Cardiac muscle cell (in vitro differentiated cells and primary cell): Measurements from ENCODE around the gene C16orf78. TPM values are rescaled to one million over a fixed set of nuclear protein-coding genes. Genes with fewer than 3 reads are reported as not detected.

Experiments
- DNase-seq, 2 donors: peaks; one replicate each; pipeline versions ENCODE4 v3.0.0 to v3.0.0-alpha.2; 2010 to 2017; ENCODE audit warnings: low read depth in 1 of 2, low spot score in 1 of 2
- H3K27ac ChIP-seq: fragments of 200-600 bp; sonication (generic); 2 replicates; pipeline ENCODE4 v1.5.1; 2016
- H3K27me3 ChIP-seq: fragments of 200-600 bp; sonication (generic); 2 replicates; pipeline ENCODE4 v1.6.0; 2016; ENCODE audit warnings: control low read depth
- H3K36me3 ChIP-seq: fragments of 200-600 bp; sonication (generic); 2 replicates; pipeline ENCODE4 v1.5.1; 2016; ENCODE audit warnings: control low read depth
- H3K4me1 ChIP-seq: fragments of 200-600 bp; sonication (generic); 2 replicates; pipeline ENCODE4 v1.8.1; 2017; ENCODE audit warnings: low read depth, mild to moderate bottlenecking, mixed run types
- H3K4me3 ChIP-seq: fragments of 200-600 bp; sonication (generic); 2 replicates; pipeline ENCODE4 v1.5.1; 2016; ENCODE audit warnings: mild to moderate bottlenecking
- H3K9me3 ChIP-seq: fragments of 200-600 bp; sonication (generic); 2 replicates; pipeline ENCODE4 v1.5.1; 2017; ENCODE audit warnings: low read depth, mild to moderate bottlenecking, control low read depth
- CTCF ChIP-seq: IDR thresholded peaks from 2 replicates; pipeline ENCODE4 v1.5.1; 2012; ENCODE audit warnings: low read depth, mild to moderate bottlenecking, low read length
- polyA plus RNA-seq: library from polyadenylated mRNA; unstranded; fragments of >200 nt; fragmentation: Nextera tagmentation; extraction: Ambion mirVana; gene quantifications from 2 replicates; pipeline ENCODE4 v1.2.1, GENCODE V29; 2016
- total RNA-seq: library from RNA; depleted of rRNA; stranded (reverse); fragments of >200 nt; gene quantifications from 2 replicates; pipeline ENCODE4 v1.2.3, GENCODE V29; 2016

C16orf78 gene
- total and polyA plus RNA-seq, 2 experiments from 2014 or later, result not detected

GRCh38 chr16:49398761-49399160 lies 25.2 kb downstream of the C16orf78 start:
- DNase-seq, result no peak
- Histone ChIP-seq H3K27ac (no peak overlapping the region), H3K36me3 (no peaks in the 10 kb centered on the region), H3K4me3 (no peak overlapping the region), H3K27me3 (no peaks in the 10 kb centered on the region), H3K4me1 (no peaks in the 10 kb centered on the region), H3K9me3 (no peaks in the 10 kb centered on the region)
- TF ChIP-seq CTCF, result no peak

GRCh38 chr16:49399594-49400364 lies 26.2 kb downstream of the C16orf78 start:
- no peaks in the 10 kb centered on the region for H3K36me3 ChIP-seq
- no peaks in the 10 kb centered on the region for H3K9me3 ChIP-seq
- no peak overlapping the region for H3K4me3 ChIP-seq
- H3K4me1 ChIP-seq, result no peaks in the 10 kb centered on the region
- H3K27me3 ChIP-seq, result no peaks in the 10 kb centered on the region
- DNase-seq, result no peak
- no peak overlapping the region for H3K27ac ChIP-seq
- TF ChIP-seq CTCF, result no peak

GRCh38 chr16:49400611-49401010 lies 27.0 kb downstream of the C16orf78 start:
- Histone ChIP-seq H3K4me1 (no peaks in the 10 kb centered on the region), H3K9me3 (no peaks in the 10 kb centered on the region), H3K27me3 (no peaks in the 10 kb centered on the region), H3K27ac (no peak overlapping the region), H3K4me3 (no peak overlapping the region), H3K36me3 (no peaks in the 10 kb centered on the region)
- no peak for DNase-seq
- TF ChIP-seq CTCF, result no peak

GRCh38 chr16:49405123-49405522 lies 31.5 kb downstream of the C16orf78 start:
- no peak for DNase-seq
- no peak overlapping the region for H3K27ac ChIP-seq
- no peaks in the 10 kb centered on the region for H3K27me3 ChIP-seq
- H3K9me3 ChIP-seq, result no peaks in the 10 kb centered on the region
- no peak overlapping the region for H3K4me3 ChIP-seq
- TF ChIP-seq CTCF, result no peak
- no peaks in the 10 kb centered on the region for H3K36me3 ChIP-seq
- H3K4me1 ChIP-seq, result no peaks in the 10 kb centered on the region

DNA sequence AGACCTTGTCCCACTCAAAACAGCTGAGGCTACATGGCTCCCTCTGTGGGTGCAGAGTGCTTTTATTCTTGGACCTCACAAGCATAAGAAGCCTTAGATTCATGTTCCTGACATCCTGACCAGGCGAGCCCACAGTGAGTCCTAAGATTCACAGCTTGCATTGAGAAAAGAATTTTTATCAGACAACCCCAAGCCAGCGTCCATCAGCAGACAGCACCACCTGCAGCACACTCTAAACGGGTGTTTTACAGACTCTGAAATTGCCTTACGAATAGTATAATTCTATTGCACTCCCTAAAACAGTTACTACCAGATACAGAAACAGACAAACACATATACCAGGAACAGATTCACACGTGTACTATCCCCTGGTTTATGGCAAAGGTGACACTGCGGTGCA lies 31.9 kb downstream of the C16orf78 start:
- no peaks in the 10 kb centered on the region for H3K36me3 ChIP-seq
- H3K27me3 ChIP-seq, result no peaks in the 10 kb centered on the region
- H3K27ac ChIP-seq, result no peak overlapping the region
- H3K9me3 ChIP-seq, result no peaks in the 10 kb centered on the region
- no peak for TF ChIP-seq CTCF
- H3K4me1 ChIP-seq, result no peaks in the 10 kb centered on the region
- no peak overlapping the region for H3K4me3 ChIP-seq
- DNase-seq, result no peak
